Mammary epithelial cell (primary cell): ENCODE measurements around the gene KPNA6.
"Not testable (repeated sequence)": the region's sequence is repeated elsewhere in the genome, so short reads cannot be mapped to it uniquely, and the experiment has no call there.

ENCODE experiments used
- EZH2 ChIP-seq: IDR thresholded peaks from 2 replicates; pipeline ENCODE4 v1.6.1; 2012; ENCODE audit warnings: low read length, inconsistent platforms, borderline replicate concordance
- TF ChIP-seq, protein P1 (sequence below), 2 donors: IDR thresholded peaks in 1 of 2; conservative IDR thresholded peaks in 1 of 2; 2 replicates each; pipeline ENCODE4 v1.5.1; 2011 to 2012; ENCODE audit warnings: inconsistent platforms in 2 of 2, low read length in 2 of 2, mild to moderate bottlenecking in 2 of 2, control low read depth in 1 of 2, low read depth in 1 of 2; ENCODE audit not compliant: insufficient read depth in 1 of 2; ENCODE audit errors: extremely low read depth in 1 of 2

- TF ChIP-seq, protein P1, sequence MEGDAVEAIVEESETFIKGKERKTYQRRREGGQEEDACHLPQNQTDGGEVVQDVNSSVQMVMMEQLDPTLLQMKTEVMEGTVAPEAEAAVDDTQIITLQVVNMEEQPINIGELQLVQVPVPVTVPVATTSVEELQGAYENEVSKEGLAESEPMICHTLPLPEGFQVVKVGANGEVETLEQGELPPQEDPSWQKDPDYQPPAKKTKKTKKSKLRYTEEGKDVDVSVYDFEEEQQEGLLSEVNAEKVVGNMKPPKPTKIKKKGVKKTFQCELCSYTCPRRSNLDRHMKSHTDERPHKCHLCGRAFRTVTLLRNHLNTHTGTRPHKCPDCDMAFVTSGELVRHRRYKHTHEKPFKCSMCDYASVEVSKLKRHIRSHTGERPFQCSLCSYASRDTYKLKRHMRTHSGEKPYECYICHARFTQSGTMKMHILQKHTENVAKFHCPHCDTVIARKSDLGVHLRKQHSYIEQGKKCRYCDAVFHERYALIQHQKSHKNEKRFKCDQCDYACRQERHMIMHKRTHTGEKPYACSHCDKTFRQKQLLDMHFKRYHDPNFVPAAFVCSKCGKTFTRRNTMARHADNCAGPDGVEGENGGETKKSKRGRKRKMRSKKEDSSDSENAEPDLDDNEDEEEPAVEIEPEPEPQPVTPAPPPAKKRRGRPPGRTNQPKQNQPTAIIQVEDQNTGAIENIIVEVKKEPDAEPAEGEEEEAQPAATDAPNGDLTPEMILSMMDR (conservative IDR thresholded peaks at IDR 0.05 in 1 of 2, IDR thresholded peaks at IDR 0.05 in 1 of 2; ENCODE audit: extremely low read depth in 1 of 2, insufficient read depth in 1 of 2, low read depth in 1 of 2, low read length in 2 of 2): not testable (repeated sequence)
- not testable (repeated sequence) for TF ChIP-seq EZH2
These were observed 15.5 kb downstream of the KPNA6 start for GRCh38 chr1:32123361-32123760.
